Measurements from ENCODE around the gene ATXN1. TPM values are rescaled to one million over a fixed set of nuclear protein-coding genes. Genes with fewer than 3 reads are reported as not detected.

The ATXN1 gene
- total and polyA plus RNA-seq, 2 of the 8 experiments (the other 6 are each of a cell fraction or from before 2014, with no cell fraction given): 1.6 to 4.0 TPM

- H2BK5ac ChIP-seq (ENCODE audit: low read depth, low read length): no peak overlapping the region
- H2AK5ac ChIP-seq (ENCODE audit: low read depth, low read length): no peak overlapping the region
- no peak overlapping the region for H3K4ac ChIP-seq (replicated peaks; ENCODE audit: insufficient read length, low read depth, low read length)
- no peak overlapping the region for H3K27ac ChIP-seq (ENCODE audit: low read depth, low read length)
- CTCF ChIA-PET (ENCODE audit: partially characterized antibody): interaction anchor here (0.6 kb wide), 1 partner anchor 20 kb away, joined by 4 read pairs; no protein-coding TSS in a partner anchor
- no peak overlapping the region for H2BK120ac ChIP-seq (replicated peaks; ENCODE audit: low read depth, low read length)
- DNase-seq (ENCODE audit: low read depth in 1 of 2, low spot score in 2 of 2) (no peak), FAIRE-seq (no peak)
- H2AFZ ChIP-seq (ENCODE audit: low read length): no peak overlapping the region
- H3K79me1 ChIP-seq (ENCODE audit: low read depth, low read length): no peaks in the 10 kb centered on the region
- H3K9me3 ChIP-seq (ENCODE audit: insufficient read depth in 2 of 2, low read depth in 1 of 2, low read length in 1 of 2): no peaks in the 10 kb centered on the region
- H4K20me1 ChIP-seq (replicated peaks in 1 of 2; ENCODE audit: control insufficient read depth in 1 of 2, insufficient read depth in 2 of 2, low read length in 2 of 2): no peaks in the 10 kb centered on the region
- H2BK20ac ChIP-seq (ENCODE audit: low read length): no peak overlapping the region
- no peaks in the 10 kb centered on the region for H3K36me3 ChIP-seq (ENCODE audit: control insufficient read depth in 2 of 4, insufficient read depth in 4 of 4, low read length in 3 of 4)
- H4K5ac ChIP-seq (ENCODE audit: insufficient read length, low read depth, low read length): no peak overlapping the region
- POLR2A ChIA-PET (ENCODE audit: partially characterized antibody): interaction anchor here (1.1 kb wide), 1 partner anchor 10 kb away, joined by 4 read pairs; no protein-coding TSS in a partner anchor
- H4K91ac ChIP-seq (replicated peaks; ENCODE audit: insufficient read length, low read length): no peak overlapping the region
- H3K23ac ChIP-seq (ENCODE audit: insufficient read length): no peak overlapping the region
- no peak overlapping the region for H3K4me3 ChIP-seq (ENCODE audit: extremely low read depth in 1 of 4, insufficient read depth in 2 of 4, low read depth in 3 of 4, low read length in 4 of 4)
- no peaks in the 10 kb centered on the region for H3K27me3 ChIP-seq (replicated peaks in 1 of 4; ENCODE audit: control insufficient read depth in 3 of 4, extremely low read depth in 1 of 4, insufficient read depth in 3 of 4, low read length in 3 of 4)
- H3K79me2 ChIP-seq (ENCODE audit: control insufficient read depth in 1 of 2, insufficient read depth in 2 of 2, low read length in 2 of 2): no peaks in the 10 kb centered on the region
- H3K56ac ChIP-seq (replicated peaks; ENCODE audit: insufficient read length, low read depth, low read length): no peak overlapping the region
- no peak overlapping the region for H3K4me2 ChIP-seq (ENCODE audit: insufficient read depth in 1 of 2, low read depth in 2 of 2, low read length in 2 of 2)
- no peak overlapping the region for H4K8ac ChIP-seq (ENCODE audit: extremely low read depth, insufficient read depth, low read length)
- no peak overlapping the region for H3K9ac ChIP-seq (replicated peaks in 1 of 4; ENCODE audit: extremely low read depth in 1 of 4, low read depth in 3 of 4, low read length in 3 of 4)
- no peak overlapping the region for H3K18ac ChIP-seq (ENCODE audit: extremely low read depth, low read length)
- H2BK15ac ChIP-seq (ENCODE audit: low read length): no peak overlapping the region
- no peak overlapping the region for H2BK12ac ChIP-seq (ENCODE audit: low read depth, low read length)
- H3K23me2 ChIP-seq (ENCODE audit: low read depth, low read length): no peaks in the 10 kb centered on the region
- no peak overlapping the region for H3K14ac ChIP-seq (ENCODE audit: insufficient read length)
- no peaks in the 10 kb centered on the region for H3K4me1 ChIP-seq (replicated peaks in 1 of 4; ENCODE audit: control insufficient read depth in 3 of 4, insufficient read depth in 4 of 4, low read length in 3 of 4)
- TF ChIP-seq HDAC6 (IDR thresholded peaks at IDR 0.05; ENCODE audit: low read depth, low read length) (no peak), MAX (IDR thresholded peaks at IDR 0.05) (no peak), SP1 (IDR thresholded peaks at IDR 0.05; ENCODE audit: low read depth, low read length) (no peak), SP2 (IDR thresholded peaks at IDR 0.05; ENCODE audit: low read length) (no peak), CEBPB (IDR thresholded peaks at IDR 0.05; ENCODE audit: low read depth, low read length) (no peak), NRF1 (IDR thresholded peaks at IDR 0.05; ENCODE audit: low read depth, low read length) (no peak), KDM1A (IDR thresholded peaks at IDR 0.05; ENCODE audit: borderline replicate concordance, low read length) (no peak), SIRT6 (IDR thresholded peaks at IDR 0.05; ENCODE audit: low read length) (no peak)
- 89% methylated on average over 8 of the region's 8 CpGs; no CpG with 5 or more reads in 1 of the 2 experiments for WGBS, 2 experiments (ENCODE audit: extremely low coverage in 1 of 2, insufficient coverage in 1 of 2, insufficient read length in 1 of 2, insufficient replicate concordance in 2 of 2, low coverage in 1 of 2, low lambda C conversion rate in 2 of 2, missing lambda C conversion rate in 1 of 2)
Observed at GRCh38 chr6:16539086-16539931, 222.0 kb downstream of the ATXN1 start.
